ENCODE measurements around the gene ARL9. TPM values are rescaled to one million over a fixed set of nuclear protein-coding genes. Genes with fewer than 3 reads are reported as not detected.

Gene ARL9
- total and polyA plus RNA-seq, 9 of the 15 experiments (the other 6 are each of a cell fraction or from before 2014, with no cell fraction given): 0.10 to 0.15 (median 0.11) TPM; not detected in 6

DNA sequence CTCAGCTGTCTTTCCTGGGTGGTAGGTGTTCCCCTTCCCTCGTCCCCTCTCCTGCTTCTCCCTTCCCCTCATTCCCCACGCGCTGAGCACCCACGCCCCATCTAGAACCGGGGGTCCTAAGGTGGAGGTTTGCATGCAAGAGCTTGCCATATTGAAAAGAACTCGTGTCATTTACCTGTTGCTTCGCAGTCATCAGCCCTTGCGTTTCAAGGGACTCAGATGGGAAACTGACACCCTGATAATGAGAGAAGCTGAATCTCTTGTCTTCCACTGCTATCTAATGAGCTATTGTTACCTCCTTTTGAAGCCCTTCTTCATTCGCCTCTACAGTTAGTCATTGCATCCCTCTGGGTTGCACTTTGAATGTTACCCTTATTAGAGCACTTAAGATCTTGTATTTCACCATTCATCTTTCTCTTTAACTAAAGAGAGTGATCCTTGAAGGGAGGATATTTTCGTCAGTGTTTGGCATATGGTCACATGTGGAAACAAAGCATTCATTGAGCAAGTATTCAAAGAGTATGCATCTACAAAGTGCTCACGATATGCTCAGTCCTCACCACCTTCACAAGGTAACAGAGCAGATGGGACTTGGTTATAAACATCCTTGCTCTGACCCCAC is 25.7 kb downstream of the ARL9 start (continued):
- TF ChIP-seq U2AF1 (optimal IDR thresholded peaks at IDR 0.05; ENCODE audit: low read depth, low read length): no peak
- no peak for TF ChIP-seq CBX2 (IDR thresholded peaks at IDR 0.05; ENCODE audit: insufficient read depth, low read length, poor library complexity, severe bottlenecking)
- peak; percentile 6; the same call in 1 of the 2 replicates for TF ChIP-seq ARID4B (CRISPR knock-in tag; IDR thresholded peaks at IDR 0.05)
- TF ChIP-seq MTF1 (CRISPR knock-in tag; IDR thresholded peaks at IDR 0.05; ENCODE audit: borderline replicate concordance): no peak
- TF ChIP-seq ZNF830 (CRISPR knock-in tag; IDR thresholded peaks at IDR 0.05): no peak
- TF ChIP-seq MED1 (CRISPR knock-in tag; IDR thresholded peaks at IDR 0.05; ENCODE audit: borderline replicate concordance): no peak
- TF ChIP-seq ZMIZ1 (IDR thresholded peaks at IDR 0.05; ENCODE audit: low read depth in 2 of 2, low read length in 2 of 2): no peak
- no peak for TF ChIP-seq HDAC8 (tag; IDR thresholded peaks at IDR 0.05)
- no peak for TF ChIP-seq CUX1 (CRISPR knock-in tag; IDR thresholded peaks at IDR 0.05)
- TF ChIP-seq MCM5 (IDR thresholded peaks at IDR 0.05; ENCODE audit: low read depth): no peak
- TF ChIP-seq ZBTB8A (IDR thresholded peaks at IDR 0.05; ENCODE audit: partially characterized antibody): no peak
- TF ChIP-seq SMAD3 (CRISPR knock-in tag; conservative IDR thresholded peaks at IDR 0.05): no peak
- TF ChIP-seq HMGN3 (IDR thresholded peaks at IDR 0.05; ENCODE audit: borderline replicate concordance, extremely low read depth, insufficient read length, low read depth, low read length): no peak
- no peak for TF ChIP-seq HOXB6 (CRISPR knock-in tag; IDR thresholded peaks at IDR 0.05; ENCODE audit: borderline replicate concordance)

Data from K562 (cell line).